GM12892 (cell line): ENCODE data around the gene NF2.

Experiments
- POLR2A ChIP-seq: IDR thresholded peaks from 2 replicates; pipeline ENCODE4 v1.6.1; 2011; ENCODE audit warnings: low read depth, low read length, control low read depth
- POLR2AphosphoS5 ChIP-seq: IDR thresholded peaks from 2 replicates; pipeline ENCODE4 v1.6.1; 2011; ENCODE audit warnings: low read depth, low read length, control low read depth
- TAF1 ChIP-seq: IDR thresholded peaks from 2 replicates; pipeline ENCODE4 v1.6.1; 2011; ENCODE audit warnings: low read depth, mild to moderate bottlenecking, control low read depth, low read length, borderline replicate concordance

- no peak for TF ChIP-seq POLR2A
- no peak for TF ChIP-seq TAF1
- TF ChIP-seq POLR2AphosphoS5 = no peak
These were observed 118.7 kb downstream of the NF2 start for GRCh38 chr22:29722151-29722550.
